HS-5 (cell line): ENCODE data around the gene SCAF4.
"Not testable (repeated sequence)": the region's sequence is repeated elsewhere in the genome, so short reads cannot be mapped to it uniquely, and the experiment has no call there.

Experiments
- DNase-seq: peaks from one replicate; pipeline ENCODE4 v3.0.0-alpha.2; 2012; ENCODE audit warnings: low read depth

SCAF4 gene

GRCh38 chr21:31737586-31738397, 5.9 kb upstream of the SCAF4 start:
- not testable (repeated sequence) for DNase-seq

- DNase-seq: no peak
These were observed 3.6 kb upstream of the SCAF4 start for GRCh38 chr21:31735511-31735992.

GRCh38 chr21:31733551-31734149, 1.7 kb upstream of the SCAF4 start:
- DNase-seq: no peak

GRCh38 chr21:31732597-31733550, 956 bp upstream of the SCAF4 start:
- no peak for DNase-seq

GRCh38 chr21:31731056-31731856, 662 bp downstream of the SCAF4 start:
- no peak for DNase-seq

GRCh38 chr21:31730712-31731055, 1.2 kb downstream of the SCAF4 start:
- no peak for DNase-seq

GRCh38 chr21:31729622-31730343, 2.1 kb downstream of the SCAF4 start:
- no peak for DNase-seq

- DNase-seq: no peak
These were observed 3.0 kb downstream of the SCAF4 start for GRCh38 chr21:31728952-31729351.

- DNase-seq: no peak
These were observed 3.7 kb downstream of the SCAF4 start for GRCh38 chr21:31728191-31728590.

GRCh38 chr21:31727181-31727580, 4.7 kb downstream of the SCAF4 start:
- DNase-seq: no peak

- DNase-seq: no peak
These were observed 5.5 kb downstream of the SCAF4 start for GRCh38 chr21:31726407-31726806.

GRCh38 chr21:31725202-31725839, 6.6 kb downstream of the SCAF4 start:
- no peak for DNase-seq

- no peak for DNase-seq
These were observed 7.4 kb downstream of the SCAF4 start for GRCh38 chr21:31724552-31724951.

- DNase-seq: no peak
These were observed 10.5 kb downstream of the SCAF4 start for GRCh38 chr21:31721381-31721780.

- DNase-seq: no peak
These were observed 11.2 kb downstream of the SCAF4 start for GRCh38 chr21:31720739-31721138.

GRCh38 chr21:31720330-31720729, 11.6 kb downstream of the SCAF4 start:
- no peak for DNase-seq

GRCh38 chr21:31716106-31716505, 15.8 kb downstream of the SCAF4 start:
- no peak for DNase-seq

- no peak for DNase-seq
These were observed 17.1 kb downstream of the SCAF4 start for GRCh38 chr21:31714741-31715365.

GRCh38 chr21:31713973-31714740, 17.8 kb downstream of the SCAF4 start:
- DNase-seq: no peak
